GM19467 (cell line): ENCODE measurements around the gene CLASP1.
"Not testable (repeated sequence)": the region's sequence is repeated elsewhere in the genome, so short reads cannot be mapped to it uniquely, and the experiment has no call there.

Source experiments
- ATAC-seq: cut with Tn5 transposase; IDR thresholded peaks from one replicate; pipeline ENCODE4 v1.9.1; 2021; ENCODE audit warnings: mild to moderate bottlenecking, moderate library complexity; ENCODE audit not compliant: unreplicated experiment

The CLASP1 gene

DNA sequence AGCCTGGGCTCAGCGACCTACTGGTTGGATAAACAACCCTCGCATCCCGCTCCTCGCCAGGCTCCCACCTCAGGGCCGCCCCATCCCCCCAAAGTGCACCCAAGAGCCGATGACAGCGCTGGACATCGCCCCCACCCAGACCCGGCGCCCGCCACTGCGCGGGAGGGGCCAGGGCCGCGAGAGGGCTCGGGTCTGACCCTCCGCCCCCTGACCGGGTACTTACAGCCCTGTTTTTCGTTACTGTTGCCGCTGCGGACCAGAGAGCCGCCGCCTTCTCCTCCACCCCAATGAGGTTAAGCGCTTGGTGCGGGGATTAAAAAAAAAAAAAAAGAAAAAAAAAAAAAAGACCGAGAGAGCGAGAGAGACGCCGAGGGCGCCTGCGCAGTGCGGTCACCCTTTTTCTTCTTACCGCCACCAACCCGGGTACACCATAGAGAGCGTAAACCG, at the start of gene CLASP1:
TSS of gene CLASP1 (minus strand) at position 314 of the 447 bp plus-strand sequence. CDS start 43,567 bp downstream, outside the sequence.
- peak; percentile 28 for ATAC-seq

DNA sequence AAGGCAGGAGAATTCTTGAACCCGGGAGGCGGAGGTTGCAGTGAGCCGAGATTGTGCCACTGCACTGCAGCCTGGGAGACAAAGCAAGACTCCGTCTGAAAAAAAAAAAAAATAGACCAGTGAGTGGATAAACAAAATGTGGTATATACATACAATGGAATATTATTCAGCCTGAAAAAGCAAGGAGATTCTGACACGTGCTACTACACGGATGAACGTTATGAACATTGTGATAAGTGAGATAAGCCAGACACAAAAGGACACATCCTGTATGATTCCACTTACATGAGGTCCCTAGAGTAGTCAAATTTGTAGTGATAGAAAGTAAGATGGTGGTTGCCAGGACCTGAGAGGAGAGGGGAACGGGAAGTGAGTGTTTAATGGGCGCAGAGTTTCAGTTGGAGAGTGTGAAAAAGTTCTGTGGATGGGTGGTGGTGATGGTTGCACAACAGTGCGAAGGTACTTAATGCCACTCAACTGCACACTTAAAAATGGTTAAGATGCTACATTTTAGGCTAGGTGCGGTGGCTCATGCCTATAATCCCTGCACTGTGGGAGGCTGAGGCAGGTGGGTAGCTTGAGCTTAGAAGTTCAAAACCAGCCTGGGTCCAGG, 49.2 kb upstream of the CLASP1 start:
- ATAC-seq, result no peak

DNA sequence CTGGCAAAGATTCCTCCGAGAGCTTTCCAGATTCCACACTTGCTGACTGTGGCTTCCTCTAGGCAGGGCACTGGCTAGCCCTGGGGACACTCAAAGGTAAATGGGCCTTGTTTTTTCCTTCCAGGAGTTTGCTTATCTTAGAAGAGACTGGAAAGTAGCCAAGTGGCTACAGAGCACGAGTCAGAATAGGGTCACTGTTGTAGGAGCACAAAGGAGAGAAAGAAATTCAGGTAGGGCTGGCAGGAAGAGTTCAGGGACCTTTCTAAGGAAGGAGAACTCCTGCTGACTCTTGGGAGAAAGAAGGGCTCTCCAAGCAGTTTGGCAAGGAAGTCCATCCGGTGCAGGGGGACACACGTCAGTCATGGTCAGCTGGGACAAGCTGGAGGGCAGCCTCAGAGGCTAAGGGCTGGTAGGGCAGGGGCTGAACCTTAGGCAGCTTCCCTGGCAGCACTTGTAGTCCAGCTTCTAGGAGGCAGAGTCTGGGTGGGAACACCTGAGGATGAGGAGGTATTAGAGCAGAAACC, 47.9 kb upstream of the CLASP1 start:
- no peak for ATAC-seq

DNA sequence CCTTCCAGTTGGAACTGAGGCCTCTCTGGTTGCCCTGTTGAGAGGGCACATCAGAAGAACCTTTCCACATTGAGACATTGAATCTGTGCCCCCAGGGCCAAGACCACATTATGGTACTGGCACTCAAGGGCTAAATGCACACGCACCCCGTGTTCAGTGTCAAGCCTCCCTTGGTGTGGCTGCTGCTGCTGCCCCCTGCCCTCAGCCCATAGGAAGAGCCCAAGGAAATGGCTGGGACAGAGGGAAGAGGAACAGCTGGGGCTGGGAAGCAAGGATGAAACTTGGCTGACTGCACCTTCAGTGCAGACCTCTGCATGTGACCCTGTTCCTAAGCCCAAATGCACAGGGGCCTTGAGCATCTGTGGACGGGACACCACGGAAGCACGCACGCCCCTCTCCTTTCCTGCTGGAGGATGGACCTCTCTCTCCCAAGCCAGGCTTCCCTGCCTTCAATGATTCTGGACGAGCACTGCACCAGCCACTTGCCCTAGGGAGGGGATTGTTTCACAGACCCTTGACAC, 47.2 kb upstream of the CLASP1 start:
- ATAC-seq, result no peak

DNA sequence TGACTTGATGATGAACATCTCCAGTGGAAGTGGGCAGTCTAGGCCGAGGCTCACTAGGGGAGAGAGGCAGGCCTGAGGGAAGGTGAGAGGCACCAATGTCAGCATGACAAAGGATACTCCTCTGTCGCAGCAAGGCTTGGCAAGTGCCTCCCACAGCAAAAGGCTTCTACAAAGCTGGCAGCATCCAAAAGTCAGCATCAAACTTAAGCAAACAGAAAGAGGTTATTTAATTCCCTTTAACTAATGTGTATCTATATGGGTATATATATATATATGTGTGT, 45.8 kb upstream of the CLASP1 start:
- ATAC-seq, result no peak

DNA sequence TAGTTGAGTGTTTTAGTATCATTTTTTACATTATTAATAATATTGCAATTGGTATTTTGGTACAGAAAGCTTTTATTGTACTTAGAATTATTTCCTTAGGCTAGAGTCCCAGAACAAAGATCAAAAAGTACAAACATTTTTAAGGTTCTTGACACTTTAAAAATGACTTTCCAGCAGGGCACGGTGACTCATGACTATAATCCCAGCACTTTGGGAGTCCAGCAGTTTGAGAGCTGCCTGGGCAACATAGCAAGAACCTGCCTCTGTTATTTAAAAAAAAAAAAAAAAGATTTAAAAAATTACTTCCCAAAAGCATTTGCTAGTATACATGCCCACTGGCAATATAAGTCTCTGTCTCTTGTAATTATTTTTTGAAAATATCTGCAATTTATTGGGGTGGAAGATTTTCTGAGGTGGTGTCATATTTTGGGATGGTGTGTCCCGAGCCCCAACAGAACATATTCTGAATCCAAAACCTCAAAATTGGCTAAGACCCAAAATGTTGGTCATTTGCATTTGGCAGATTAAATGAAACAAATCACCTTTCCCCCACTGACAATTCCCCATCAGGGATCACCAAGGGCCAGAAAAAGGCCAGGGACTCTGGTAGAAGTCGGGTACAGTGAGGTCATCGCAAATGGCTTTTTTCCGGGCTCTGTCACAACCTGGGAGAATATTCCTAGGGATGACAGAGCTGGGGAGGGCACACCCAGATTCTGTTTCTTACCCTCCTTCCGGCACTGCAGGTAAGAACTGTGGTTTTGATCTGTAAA, 45.3 kb upstream of the CLASP1 start:
- no peak for ATAC-seq

DNA sequence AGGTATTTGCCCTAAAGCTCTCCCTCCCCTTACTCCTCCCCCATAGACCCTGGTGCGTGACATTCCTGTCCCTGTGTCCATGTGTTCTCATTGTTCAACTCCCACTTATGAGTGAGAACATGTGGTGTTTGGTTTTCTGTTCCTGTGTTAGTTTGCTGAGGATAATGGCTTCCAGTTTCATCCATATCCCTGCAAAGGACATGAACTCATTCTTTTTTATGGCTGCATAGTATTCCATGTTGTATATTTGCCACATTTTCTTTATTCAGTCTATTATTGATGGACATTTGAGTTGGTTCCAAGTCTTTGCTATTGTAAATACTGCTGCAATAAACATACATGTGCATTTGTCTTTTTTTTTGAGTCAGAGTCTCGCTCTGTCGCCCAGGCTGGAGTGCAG, 41.3 kb upstream of the CLASP1 start:
- not testable (repeated sequence) for ATAC-seq

DNA sequence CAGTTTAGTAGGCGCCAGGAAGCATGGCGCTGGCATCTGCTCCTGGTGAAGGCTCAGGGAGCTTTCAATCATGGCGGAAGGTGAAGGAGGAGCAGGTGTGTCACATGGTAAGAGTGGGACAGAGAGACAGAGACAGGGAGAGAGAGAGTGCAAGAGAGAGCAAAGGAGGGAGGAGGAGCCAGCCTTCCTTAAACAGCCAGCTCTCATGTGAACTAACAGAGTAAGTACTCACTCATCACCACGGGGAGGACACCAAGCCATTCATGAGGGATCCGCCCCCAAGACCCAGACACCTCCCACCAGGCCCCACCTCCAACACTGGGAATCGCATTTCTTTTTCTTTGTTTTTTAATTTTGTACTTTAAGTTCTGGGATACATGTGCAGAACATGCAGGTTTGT, 40.8 kb upstream of the CLASP1 start:
- no peak for ATAC-seq

DNA sequence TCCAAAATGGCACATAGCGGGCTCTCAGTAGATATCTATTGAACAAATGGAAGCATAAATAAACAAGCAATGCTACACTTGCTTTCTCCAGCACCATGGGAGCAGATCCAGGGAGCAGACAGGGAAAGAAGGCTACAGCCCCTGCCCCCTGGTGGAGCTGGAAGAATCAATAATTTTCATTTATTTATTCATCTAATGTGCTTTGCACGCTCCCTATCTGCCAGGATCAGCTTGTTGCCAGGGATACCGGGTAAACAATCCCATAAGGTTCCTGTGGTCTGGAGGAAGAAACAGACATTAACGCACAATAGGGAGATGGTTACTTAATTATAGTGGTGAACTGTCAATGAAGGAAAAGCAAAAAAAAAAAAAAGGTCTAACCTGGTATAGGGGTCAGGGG, 40.1 kb upstream of the CLASP1 start:
- ATAC-seq, result no peak

DNA sequence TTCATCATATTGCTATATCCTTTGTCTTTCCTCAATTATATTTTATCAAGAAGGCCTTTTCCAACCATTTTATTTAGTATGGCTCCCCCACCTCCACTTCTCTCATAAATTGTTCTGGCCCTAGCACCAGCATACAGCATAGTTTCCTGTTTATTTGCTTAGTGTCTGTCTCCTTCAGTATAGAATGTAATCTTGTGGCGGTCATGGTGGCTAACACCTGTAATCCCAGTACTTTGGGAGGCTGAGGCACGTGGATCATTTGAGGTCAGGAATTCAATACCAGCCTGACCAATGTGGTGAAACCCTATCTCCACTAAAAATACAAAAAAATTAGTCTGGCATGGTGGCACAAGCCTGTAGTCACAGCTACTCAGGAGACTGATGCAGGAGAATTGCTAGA, 39.6 kb upstream of the CLASP1 start:
- no peak for ATAC-seq

DNA sequence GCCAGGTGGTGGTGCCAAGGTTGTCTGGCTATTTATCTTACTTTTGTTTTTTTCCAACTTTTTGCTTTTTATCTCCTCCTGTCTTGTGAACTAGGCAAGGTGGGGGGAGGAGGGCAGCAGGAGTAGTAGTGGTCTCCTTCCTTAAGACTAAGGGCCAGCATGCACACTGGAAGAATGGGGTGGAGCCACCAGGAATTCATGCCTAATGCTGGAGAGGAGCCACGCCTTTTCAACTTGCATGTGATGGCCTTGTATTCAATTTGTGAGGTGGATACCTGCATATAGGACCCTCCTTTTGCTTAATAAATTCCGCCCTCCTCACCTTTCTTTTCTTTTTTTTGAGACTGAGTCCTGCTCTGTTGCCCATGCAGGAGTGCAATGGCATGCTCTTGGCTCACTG, 37.6 kb upstream of the CLASP1 start:
- no peak for ATAC-seq

DNA sequence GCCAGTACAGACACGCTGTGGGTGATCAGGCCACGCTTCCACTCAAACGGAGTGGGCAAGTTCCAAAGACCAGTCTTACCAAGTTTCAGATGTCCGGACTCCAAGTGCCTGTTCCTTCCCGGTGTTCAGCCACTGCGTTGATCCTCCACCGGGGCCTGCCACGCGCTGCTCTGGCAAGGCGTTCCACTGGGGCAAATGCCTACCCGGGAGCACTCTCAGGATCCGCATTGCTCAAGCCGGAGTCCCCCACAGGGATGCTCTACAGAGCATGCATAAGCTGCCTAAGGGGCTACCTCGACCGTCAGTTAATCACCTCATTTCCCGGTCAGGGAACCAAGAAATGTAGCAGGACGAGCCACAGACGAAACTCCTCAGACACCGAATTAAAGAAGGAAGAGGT, 37.0 kb upstream of the CLASP1 start:
- ATAC-seq, result no peak

DNA sequence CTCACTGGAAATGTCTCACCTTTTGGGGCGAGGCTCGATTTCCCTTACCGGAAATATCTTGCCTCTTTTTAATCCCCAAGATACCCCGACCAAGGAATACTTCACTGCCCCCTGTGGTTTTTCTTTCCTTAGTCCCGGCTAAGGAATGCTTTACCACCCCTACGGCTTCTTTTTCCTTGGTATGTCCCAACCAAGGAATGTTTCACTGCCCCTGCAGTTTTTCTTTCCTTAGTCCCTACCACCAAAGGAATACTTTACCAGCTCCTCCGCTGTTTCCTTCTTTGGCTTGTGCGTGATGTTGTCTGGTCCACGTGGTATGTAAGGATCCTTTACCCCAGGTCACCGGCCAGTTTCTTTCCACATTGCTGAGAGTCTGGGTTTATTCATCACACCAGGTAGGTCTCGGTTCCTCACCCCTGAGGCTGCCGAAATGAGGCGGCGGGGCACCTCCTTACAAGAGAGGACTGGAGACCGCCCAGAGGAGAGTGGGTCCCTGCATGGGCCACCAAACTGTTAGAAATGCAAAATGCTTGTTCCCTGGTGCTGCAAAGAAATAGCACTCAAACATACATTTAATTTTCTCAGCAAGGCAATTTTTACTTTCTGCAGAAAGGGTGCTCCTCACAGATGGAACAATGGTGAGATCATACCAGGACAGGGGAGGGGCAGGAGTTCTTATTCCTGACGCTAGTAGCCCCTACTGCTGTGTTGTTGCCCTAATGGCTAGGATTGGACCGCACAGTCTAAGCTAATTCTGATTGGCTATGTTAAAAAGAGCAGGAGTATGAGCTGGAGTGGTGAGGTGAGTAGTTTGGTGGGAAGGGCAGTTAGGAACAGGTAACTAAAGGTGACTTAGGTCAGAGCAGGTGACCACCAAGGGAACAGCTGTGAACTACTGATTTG, 33.4 kb upstream of the CLASP1 start:
- ATAC-seq, result no peak

DNA sequence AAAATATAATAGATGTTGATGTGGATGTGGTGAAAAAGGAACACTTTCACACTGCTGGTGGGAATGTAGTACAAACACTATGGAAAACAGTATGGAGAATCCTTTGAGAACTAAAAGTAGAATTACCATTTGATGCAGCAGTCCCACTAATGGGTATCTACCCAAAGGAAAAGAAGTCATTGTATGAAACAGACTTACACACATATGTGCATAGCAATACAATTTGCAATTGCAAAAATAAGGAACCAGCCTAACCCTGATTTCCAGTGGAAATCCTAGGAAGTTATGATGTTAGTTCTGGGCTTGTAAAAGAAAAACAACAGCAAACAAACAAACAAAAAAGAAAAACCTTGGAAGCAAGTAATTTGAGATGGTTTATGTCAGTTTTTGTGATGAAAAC, 28.6 kb upstream of the CLASP1 start:
- no peak for ATAC-seq

DNA sequence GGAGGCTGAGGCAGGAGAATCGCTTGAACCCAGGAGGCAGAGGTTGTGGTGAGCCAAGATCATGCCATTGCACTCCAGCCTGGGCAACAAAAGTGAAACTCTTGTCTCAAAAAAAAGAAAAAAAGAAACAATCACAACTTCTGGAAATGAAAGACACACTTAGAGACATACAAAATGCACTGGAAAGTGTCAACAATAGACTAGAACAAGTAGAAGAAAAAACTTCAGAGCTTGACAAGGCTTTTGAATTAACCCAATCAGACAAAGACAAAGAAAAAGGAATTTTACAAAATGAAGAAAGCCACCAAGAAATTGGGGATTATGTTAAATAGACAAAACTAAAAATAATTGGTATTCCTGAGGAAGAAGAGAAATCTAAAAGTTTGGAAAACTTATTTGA, 22.4 kb upstream of the CLASP1 start:
- ATAC-seq, result not testable (repeated sequence)

DNA sequence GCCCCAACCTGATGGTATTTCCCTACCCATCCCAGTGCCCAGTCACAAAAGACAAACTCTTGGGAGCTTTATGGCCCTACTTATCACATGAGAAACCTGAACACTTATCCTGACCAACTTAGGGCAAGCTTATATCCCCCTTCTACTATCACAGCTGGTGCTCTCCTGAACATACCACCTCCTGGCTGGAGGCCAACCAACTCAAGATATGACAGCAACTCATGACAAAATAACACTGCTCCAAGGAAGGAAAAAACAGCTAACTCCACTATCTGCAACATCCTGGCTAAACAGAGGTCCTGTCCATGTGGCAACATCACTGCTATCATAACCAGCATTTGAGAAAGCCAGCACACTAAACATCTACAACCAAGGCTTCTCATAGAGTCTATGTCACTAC, 20.9 kb upstream of the CLASP1 start:
- no peak for ATAC-seq

DNA sequence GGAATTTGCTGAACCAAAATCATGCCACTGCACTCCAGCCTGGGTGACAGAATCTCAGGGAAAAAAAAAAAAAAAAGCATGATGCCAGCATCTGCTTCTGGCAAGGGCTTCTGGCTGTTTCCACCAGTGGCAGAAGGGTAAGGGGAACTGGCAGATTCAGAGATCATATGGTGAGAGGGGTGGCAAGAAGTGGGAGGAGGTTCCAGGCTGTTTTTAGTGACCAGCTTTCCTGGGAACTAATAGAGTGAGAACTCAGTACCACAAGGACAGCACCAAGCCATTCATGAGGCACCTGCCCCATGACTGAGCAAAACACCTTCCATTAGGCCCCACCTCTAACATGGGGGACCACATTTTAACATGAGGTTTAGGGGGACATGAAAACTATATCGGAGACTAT, 18.4 kb upstream of the CLASP1 start:
- ATAC-seq, result no peak

DNA sequence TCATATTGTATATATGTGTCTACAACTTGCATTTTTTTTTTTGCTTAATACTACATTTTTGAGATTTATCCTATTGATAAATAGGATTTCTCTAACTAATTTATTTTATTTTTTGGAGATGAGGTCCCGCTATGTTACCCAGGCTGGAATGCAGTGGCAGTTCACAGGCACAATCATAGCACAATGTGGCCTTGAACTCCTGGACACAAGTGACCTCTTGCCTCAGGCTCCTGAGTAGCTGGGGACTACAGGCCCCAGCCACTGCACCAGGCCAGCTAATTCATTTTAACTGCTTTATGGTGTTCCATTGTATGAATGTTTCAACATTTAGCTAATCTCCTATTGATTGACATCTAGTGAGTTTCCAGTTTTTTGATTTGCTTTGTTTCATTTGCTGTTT, 16.8 kb upstream of the CLASP1 start:
- no peak for ATAC-seq

DNA sequence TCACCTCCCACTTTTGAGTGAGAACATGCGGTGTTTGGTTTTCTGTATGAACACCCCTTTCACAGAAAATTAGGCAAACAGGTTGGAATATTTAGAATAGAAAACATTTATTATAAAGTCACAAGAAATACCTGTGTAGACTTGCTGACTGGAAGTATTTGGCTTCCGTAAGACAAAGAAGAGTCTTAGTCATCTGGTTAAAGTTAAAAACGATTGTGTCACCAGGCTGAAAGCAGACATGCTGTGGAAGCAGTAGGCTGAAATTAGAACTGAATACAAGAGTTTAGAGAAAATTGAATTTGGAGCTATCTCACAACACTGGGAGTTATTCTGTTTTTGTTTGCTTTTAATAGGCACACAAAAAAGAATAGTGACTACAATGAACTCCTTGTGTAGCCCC, 16.2 kb upstream of the CLASP1 start:
- ATAC-seq, result no peak

DNA sequence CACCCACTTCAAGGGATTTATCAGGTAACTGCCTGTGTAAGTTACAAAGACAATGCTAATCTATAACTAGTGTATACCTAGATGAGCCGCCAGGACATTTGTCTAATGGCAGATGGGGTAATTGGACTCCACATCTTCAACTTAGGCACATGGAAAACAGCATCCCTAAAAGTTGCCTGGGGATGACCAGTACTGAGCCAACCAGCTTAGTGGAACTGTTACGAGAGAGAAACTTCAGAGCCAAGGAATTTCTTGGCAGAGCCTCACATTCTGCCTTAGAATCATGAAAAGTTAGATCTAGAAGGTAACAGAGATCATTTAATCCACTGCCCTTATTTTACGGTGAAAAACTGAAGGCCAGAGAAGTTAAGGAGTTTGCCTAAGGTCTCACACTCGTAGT, 15.5 kb upstream of the CLASP1 start:
- ATAC-seq, result no peak

DNA sequence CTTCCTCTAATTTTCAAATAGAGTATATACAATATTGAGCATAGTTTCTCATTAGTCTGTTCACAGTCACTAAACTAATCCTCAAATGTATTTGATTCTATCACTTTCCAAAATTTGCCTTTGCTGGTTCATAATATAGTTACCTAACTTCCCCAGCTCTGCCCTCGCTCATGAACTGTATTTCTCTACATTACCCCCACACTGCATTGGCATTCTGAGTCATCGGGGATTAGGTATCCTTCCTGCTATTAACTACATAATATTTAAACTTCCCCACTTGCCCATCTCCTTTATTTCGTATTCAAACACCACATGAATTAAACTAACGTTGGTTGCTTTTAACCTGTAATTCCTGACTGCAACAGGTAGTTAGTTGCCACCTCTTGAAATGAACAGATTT, 14.8 kb upstream of the CLASP1 start:
- ATAC-seq, result no peak
